HG02943 (cell line): ENCODE data around the gene ANKRD27.

ENCODE experiments used
- ATAC-seq: cut with Tn5 transposase; IDR thresholded peaks from one replicate; pipeline ENCODE4 v1.9.1; 2021; ENCODE audit warnings: mild to moderate bottlenecking, low read depth, moderate library complexity; ENCODE audit not compliant: unreplicated experiment

ANKRD27 gene

DNA sequence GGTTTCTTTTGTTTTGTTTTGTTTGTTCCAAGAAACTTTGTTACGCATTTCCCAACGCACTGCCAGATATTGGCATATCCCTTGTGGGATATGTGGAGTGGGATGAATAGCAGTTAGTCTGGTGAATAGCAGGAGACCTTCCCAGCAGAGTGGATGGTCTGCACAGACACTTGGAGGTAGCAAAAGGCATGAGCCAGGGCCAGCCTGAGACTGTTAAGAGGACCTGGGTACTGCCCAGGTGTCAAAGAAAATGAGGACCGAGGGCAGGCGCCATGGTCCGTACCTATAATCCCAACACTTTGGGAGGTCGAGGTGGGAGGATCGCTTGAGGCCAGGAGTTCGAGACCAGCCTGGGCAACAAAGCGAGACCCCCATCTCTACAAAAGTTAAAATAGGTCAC lies 107.5 kb downstream of the ANKRD27 start:
- ATAC-seq = no peak

DNA sequence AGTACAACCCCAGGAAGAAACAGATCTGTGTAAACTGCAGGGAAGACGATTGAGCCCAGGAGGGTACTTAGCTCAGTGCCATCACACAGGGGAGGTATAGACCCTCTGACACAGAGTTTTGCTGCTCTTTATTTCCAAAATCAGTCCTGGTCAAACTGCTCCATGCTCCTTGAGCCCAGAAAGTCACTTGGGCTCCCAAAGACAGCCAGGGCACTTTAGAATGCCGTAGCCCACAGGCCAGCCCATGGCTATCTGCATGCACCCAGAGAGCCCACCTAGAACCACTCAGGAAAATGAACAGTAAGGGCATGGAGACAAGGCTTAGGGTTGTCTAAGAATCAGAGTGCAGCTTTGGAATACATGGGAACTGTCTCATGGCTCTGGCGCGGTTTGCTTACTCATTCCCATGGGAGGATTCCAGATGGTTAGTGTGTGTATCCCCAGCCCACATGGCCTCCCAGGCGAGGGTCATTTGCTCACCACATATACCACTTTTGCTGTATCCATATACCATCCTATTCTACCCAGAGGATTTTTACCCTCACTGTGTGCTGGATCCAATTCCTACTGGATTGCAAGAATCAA lies 108.6 kb downstream of the ANKRD27 start:
- ATAC-seq = no peak

DNA sequence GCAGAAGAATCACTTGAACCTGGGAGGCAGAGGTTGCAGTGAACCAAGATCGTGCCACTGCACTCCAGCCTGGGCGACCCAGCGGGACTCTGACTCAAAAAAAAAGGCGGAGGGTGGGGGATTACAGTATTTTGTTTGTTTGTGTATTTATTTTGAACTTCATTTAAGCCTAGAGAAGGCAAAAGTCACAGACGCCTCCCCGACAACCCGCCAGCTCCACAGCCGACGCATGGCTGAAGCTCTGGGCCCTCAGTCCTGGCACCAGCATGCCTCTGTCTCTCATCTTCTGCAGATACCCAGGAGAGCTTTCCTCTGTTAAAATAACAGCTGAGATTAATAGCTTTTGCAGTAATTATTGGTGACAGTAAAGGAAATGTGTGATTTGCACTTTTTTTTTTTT lies 111.2 kb downstream of the ANKRD27 start:
- ATAC-seq = no peak

DNA sequence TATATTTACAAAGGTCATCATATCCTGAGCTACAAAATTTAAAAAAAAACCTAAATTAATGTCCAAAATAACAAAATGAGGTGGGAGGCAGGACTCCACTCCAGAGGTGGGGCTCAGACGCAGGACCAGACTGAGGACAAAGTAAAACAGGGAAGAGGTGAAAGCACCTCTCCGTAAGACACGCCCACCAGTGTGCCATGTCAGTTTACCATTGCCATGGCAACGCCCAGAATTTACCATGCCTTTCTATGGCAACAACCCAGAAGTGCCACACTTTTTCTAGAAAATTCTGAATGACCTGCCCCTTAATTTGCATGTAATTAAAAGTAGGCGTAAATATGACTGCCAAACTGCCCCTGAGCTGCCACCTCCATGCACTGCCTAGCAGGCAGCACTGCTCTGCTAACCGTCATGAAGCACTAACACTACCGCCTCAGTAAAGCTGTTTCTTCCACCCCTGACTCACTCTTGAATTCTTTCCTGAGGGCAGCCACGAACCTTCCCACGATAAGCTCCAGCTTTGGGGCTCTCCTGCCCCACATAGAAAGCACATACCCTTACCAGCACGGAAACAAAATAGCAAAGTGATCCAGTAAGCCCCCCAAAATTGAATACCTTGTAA lies 116.3 kb downstream of the ANKRD27 start:
- ATAC-seq = no peak

DNA sequence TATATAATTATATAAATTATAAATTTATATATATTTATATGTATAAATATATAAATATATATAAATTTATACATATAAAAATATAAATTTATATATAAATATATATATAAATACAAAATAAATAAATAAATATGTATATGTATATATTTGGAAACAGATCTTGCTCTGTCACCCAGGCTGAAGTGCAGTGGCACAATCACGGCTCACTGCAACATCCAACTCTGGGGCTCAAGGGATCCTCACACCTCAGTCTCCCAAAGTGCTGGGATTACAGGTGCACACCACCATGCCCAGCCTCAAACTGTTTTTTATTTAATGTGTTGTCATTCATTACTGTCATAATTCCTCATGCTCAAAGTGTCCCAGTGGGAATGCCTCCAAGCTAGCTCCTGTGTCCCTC lies 119.2 kb downstream of the ANKRD27 start:
- no peak for ATAC-seq

DNA sequence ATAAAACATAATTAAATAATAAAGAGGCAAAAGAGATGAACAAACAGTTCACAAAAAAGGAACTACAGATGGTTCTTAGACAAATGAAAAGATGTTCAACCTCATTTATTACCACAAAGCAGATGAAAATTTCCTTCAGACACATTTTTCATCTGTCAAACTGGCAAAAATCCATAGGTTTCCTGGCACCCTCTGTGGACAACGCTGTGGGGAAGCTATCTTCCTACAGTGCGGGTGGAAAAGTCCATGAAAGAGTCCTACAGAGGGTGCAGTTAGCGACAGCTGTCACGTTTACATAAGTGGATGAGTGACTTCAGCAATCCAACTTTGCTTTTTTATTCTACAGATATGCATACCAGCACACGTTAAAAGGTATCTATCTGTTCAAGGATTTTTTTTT lies 124.3 kb downstream of the ANKRD27 start:
- ATAC-seq = no peak
